KMS-11 (cell line): ENCODE data around the gene ERC2.

Experiments used
- H2AFZ ChIP-seq: fragments of 200-600 bp; sonication (generic); 2 replicates; pipeline ENCODE4 v1.6.1; 2016; ENCODE audit warnings: antibody characterized with exemption, mixed run types, low read depth
- H3K27ac ChIP-seq: fragments of 200-600 bp; sonication (generic); 2 replicates; pipeline ENCODE4 v1.6.1; 2016; ENCODE audit warnings: mild to moderate bottlenecking, mixed run types
- H3K27me3 ChIP-seq: fragments of 200-600 bp; sonication (generic); 2 replicates; pipeline ENCODE4 v1.6.1; 2017; ENCODE audit warnings: mild to moderate bottlenecking, low read depth, mixed run types, moderate library complexity; ENCODE audit not compliant: insufficient read depth
- H3K36me3 ChIP-seq: fragments of 200-600 bp; sonication (generic); 2 replicates; pipeline ENCODE4 v1.6.1; 2017; ENCODE audit warnings: mild to moderate bottlenecking, mixed run types; ENCODE audit not compliant: insufficient read depth
- H3K4me1 ChIP-seq: fragments of 200-600 bp; sonication (generic); 2 replicates; pipeline ENCODE4 v1.6.1; 2016; ENCODE audit warnings: mild to moderate bottlenecking, low read depth, mixed run types; ENCODE audit not compliant: poor library complexity, severe bottlenecking
- H3K4me2 ChIP-seq: fragments of 200-600 bp; sonication (generic); 2 replicates; pipeline ENCODE4 v1.7.0; 2016; ENCODE audit warnings: mild to moderate bottlenecking, mixed run types
- H3K4me3 ChIP-seq: fragments of 200-600 bp; sonication (generic); IDR thresholded peaks from 2 replicates; pipeline ENCODE4 v1.6.1; 2017; ENCODE audit warnings: low read depth, low read length, mixed read lengths; ENCODE audit not compliant: insufficient read depth
- H3K79me2 ChIP-seq: fragments of 200-600 bp; sonication (generic); 2 replicates; pipeline ENCODE4 v1.6.1; 2016; ENCODE audit warnings: low read depth, mixed run types; ENCODE audit not compliant: insufficient read depth
- H3K9ac ChIP-seq: fragments of 200-600 bp; sonication (generic); 2 replicates; pipeline ENCODE4 v1.6.1; 2016; ENCODE audit warnings: mild to moderate bottlenecking, mixed run types
- H4K20me1 ChIP-seq: fragments of 200-600 bp; sonication (generic); 2 replicates; pipeline ENCODE4 v1.6.1; 2016; ENCODE audit warnings: mild to moderate bottlenecking, mixed run types; ENCODE audit not compliant: insufficient read depth
- CTCF ChIP-seq: fragments of 200-600 bp; sonication (generic); conservative IDR thresholded peaks from 2 replicates; pipeline ENCODE4 v1.6.1; 2017; ENCODE audit warnings: low read depth, mild to moderate bottlenecking, antibody characterized with exemption, low read length, moderate library complexity, mixed read lengths

ERC2 gene

GRCh38 chr3:55942868-55943267 lies 525.4 kb downstream of the ERC2 start:
- no peaks in the 10 kb centered on the region for H3K79me2 ChIP-seq
- H3K27me3 ChIP-seq = no peaks in the 10 kb centered on the region
- H3K36me3 ChIP-seq = no peaks in the 10 kb centered on the region
- no peaks in the 10 kb centered on the region for H4K20me1 ChIP-seq
- H3K27ac ChIP-seq = no peak overlapping the region
- H3K4me2 ChIP-seq = no peak overlapping the region
- TF ChIP-seq CTCF = no peak
- H3K4me3 ChIP-seq = no peak overlapping the region
- H3K4me1 ChIP-seq = no peaks in the 10 kb centered on the region
- H2AFZ ChIP-seq = no peak overlapping the region
- H3K9ac ChIP-seq = no peak overlapping the region

- Histone ChIP-seq H3K79me2 (no peaks in the 10 kb centered on the region), H3K4me1 (no peaks in the 10 kb centered on the region), H3K36me3 (no peaks in the 10 kb centered on the region), H4K20me1 (no peaks in the 10 kb centered on the region), H3K27me3 (no peaks in the 10 kb centered on the region), H3K9ac (no peak overlapping the region), H3K27ac (no peak overlapping the region), H3K4me2 (no peak overlapping the region), H2AFZ (no peak overlapping the region), H3K4me3 (no peak overlapping the region)
- TF ChIP-seq CTCF = no peak
Observed at GRCh38 chr3:55939287-55939686, 529.0 kb downstream of the ERC2 start.

GRCh38 chr3:55937301-55937700 lies 531.0 kb downstream of the ERC2 start:
- H3K27me3 ChIP-seq = no peaks in the 10 kb centered on the region
- no peak overlapping the region for H2AFZ ChIP-seq
- H4K20me1 ChIP-seq = no peaks in the 10 kb centered on the region
- no peak overlapping the region for H3K4me2 ChIP-seq
- no peak overlapping the region for H3K27ac ChIP-seq
- no peaks in the 10 kb centered on the region for H3K79me2 ChIP-seq
- no peaks in the 10 kb centered on the region for H3K36me3 ChIP-seq
- no peaks in the 10 kb centered on the region for H3K4me1 ChIP-seq
- TF ChIP-seq CTCF = no peak
- no peak overlapping the region for H3K4me3 ChIP-seq
- H3K9ac ChIP-seq = no peak overlapping the region

- H3K4me3 ChIP-seq = no peak overlapping the region
- no peaks in the 10 kb centered on the region for H3K36me3 ChIP-seq
- H4K20me1 ChIP-seq = no peaks in the 10 kb centered on the region
- no peaks in the 10 kb centered on the region for H3K79me2 ChIP-seq
- H3K4me2 ChIP-seq = no peak overlapping the region
- H3K4me1 ChIP-seq = no peaks in the 10 kb centered on the region
- TF ChIP-seq CTCF = no peak
- no peak overlapping the region for H3K27ac ChIP-seq
- H3K27me3 ChIP-seq = no peaks in the 10 kb centered on the region
- no peak overlapping the region for H2AFZ ChIP-seq
- no peak overlapping the region for H3K9ac ChIP-seq
Observed at GRCh38 chr3:55936549-55937052, 531.7 kb downstream of the ERC2 start.
